Measurements from ENCODE around the gene ANGPT4. TPM values are rescaled to one million over a fixed set of nuclear protein-coding genes. Genes with fewer than 3 reads are reported as not detected.

Gene ANGPT4
- total and polyA plus RNA-seq, 2 of the 8 experiments (the other 6 are each of a cell fraction or from before 2014, with no cell fraction given): 0.07 to 0.33 TPM

DNA sequence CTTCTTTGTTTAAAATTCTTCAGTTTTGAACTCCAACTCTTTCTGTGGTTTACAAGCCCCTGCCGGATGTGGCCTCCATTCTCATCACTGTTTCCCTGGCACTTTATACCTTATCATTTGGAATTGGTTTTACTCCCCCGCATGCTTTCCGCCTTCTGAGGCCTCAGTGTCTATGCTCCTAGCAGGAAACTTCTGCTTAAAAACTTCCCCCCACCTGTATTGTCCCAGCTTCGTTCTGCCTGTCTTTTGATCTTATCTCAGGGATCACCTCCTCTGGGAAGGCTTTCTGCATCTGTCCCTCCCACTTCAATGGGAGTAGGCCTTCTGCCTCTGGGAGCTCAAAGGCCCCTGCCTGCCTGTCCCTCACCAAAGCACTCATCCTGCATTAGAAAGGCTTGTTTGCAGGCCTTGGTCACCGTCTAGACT lies 3.4 kb upstream of the ANGPT4 start (continued):
- TF ChIP-seq, protein P1, sequence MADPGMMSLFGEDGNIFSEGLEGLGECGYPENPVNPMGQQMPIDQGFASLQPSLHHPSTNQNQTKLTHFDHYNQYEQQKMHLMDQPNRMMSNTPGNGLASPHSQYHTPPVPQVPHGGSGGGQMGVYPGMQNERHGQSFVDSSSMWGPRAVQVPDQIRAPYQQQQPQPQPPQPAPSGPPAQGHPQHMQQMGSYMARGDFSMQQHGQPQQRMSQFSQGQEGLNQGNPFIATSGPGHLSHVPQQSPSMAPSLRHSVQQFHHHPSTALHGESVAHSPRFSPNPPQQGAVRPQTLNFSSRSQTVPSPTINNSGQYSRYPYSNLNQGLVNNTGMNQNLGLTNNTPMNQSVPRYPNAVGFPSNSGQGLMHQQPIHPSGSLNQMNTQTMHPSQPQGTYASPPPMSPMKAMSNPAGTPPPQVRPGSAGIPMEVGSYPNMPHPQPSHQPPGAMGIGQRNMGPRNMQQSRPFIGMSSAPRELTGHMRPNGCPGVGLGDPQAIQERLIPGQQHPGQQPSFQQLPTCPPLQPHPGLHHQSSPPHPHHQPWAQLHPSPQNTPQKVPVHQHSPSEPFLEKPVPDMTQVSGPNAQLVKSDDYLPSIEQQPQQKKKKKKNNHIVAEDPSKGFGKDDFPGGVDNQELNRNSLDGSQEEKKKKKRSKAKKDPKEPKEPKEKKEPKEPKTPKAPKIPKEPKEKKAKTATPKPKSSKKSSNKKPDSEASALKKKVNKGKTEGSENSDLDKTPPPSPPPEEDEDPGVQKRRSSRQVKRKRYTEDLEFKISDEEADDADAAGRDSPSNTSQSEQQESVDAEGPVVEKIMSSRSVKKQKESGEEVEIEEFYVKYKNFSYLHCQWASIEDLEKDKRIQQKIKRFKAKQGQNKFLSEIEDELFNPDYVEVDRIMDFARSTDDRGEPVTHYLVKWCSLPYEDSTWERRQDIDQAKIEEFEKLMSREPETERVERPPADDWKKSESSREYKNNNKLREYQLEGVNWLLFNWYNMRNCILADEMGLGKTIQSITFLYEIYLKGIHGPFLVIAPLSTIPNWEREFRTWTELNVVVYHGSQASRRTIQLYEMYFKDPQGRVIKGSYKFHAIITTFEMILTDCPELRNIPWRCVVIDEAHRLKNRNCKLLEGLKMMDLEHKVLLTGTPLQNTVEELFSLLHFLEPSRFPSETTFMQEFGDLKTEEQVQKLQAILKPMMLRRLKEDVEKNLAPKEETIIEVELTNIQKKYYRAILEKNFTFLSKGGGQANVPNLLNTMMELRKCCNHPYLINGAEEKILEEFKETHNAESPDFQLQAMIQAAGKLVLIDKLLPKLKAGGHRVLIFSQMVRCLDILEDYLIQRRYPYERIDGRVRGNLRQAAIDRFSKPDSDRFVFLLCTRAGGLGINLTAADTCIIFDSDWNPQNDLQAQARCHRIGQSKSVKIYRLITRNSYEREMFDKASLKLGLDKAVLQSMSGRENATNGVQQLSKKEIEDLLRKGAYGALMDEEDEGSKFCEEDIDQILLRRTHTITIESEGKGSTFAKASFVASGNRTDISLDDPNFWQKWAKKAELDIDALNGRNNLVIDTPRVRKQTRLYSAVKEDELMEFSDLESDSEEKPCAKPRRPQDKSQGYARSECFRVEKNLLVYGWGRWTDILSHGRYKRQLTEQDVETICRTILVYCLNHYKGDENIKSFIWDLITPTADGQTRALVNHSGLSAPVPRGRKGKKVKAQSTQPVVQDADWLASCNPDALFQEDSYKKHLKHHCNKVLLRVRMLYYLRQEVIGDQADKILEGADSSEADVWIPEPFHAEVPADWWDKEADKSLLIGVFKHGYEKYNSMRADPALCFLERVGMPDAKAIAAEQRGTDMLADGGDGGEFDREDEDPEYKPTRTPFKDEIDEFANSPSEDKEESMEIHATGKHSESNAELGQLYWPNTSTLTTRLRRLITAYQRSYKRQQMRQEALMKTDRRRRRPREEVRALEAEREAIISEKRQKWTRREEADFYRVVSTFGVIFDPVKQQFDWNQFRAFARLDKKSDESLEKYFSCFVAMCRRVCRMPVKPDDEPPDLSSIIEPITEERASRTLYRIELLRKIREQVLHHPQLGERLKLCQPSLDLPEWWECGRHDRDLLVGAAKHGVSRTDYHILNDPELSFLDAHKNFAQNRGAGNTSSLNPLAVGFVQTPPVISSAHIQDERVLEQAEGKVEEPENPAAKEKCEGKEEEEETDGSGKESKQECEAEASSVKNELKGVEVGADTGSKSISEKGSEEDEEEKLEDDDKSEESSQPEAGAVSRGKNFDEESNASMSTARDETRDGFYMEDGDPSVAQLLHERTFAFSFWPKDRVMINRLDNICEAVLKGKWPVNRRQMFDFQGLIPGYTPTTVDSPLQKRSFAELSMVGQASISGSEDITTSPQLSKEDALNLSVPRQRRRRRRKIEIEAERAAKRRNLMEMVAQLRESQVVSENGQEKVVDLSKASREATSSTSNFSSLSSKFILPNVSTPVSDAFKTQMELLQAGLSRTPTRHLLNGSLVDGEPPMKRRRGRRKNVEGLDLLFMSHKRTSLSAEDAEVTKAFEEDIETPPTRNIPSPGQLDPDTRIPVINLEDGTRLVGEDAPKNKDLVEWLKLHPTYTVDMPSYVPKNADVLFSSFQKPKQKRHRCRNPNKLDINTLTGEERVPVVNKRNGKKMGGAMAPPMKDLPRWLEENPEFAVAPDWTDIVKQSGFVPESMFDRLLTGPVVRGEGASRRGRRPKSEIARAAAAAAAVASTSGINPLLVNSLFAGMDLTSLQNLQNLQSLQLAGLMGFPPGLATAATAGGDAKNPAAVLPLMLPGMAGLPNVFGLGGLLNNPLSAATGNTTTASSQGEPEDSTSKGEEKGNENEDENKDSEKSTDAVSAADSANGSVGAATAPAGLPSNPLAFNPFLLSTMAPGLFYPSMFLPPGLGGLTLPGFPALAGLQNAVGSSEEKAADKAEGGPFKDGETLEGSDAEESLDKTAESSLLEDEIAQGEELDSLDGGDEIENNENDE (IDR thresholded peaks at IDR 0.05; ENCODE audit: insufficient replicate concordance, low read length): no peak
- TF ChIP-seq SAP30 (IDR thresholded peaks at IDR 0.05; ENCODE audit: insufficient read depth, insufficient replicate concordance, low read length) (no peak), E2F6 (IDR thresholded peaks at IDR 0.05) (no peak), SUZ12 (IDR thresholded peaks at IDR 0.05; ENCODE audit: low read length) (no peak), RFX5 (IDR thresholded peaks at IDR 0.05; ENCODE audit: borderline replicate concordance, low read depth, low read length) (no peak), GABPA (IDR thresholded peaks at IDR 0.05; ENCODE audit: borderline replicate concordance, insufficient read depth, low read length) (no peak), CHD2 (IDR thresholded peaks at IDR 0.05; ENCODE audit: low read length) (no peak)
- TF ChIP-seq, protein P2, sequence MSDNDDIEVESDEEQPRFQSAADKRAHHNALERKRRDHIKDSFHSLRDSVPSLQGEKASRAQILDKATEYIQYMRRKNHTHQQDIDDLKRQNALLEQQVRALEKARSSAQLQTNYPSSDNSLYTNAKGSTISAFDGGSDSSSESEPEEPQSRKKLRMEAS (IDR thresholded peaks at IDR 0.05): no peak
- TF ChIP-seq, protein P3, sequence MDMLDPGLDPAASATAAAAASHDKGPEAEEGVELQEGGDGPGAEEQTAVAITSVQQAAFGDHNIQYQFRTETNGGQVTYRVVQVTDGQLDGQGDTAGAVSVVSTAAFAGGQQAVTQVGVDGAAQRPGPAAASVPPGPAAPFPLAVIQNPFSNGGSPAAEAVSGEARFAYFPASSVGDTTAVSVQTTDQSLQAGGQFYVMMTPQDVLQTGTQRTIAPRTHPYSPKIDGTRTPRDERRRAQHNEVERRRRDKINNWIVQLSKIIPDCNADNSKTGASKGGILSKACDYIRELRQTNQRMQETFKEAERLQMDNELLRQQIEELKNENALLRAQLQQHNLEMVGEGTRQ (IDR thresholded peaks at IDR 0.05; ENCODE audit: low read length): no peak
